ENCODE measurements around the gene FOXL2NB. TPM values are rescaled to one million over a fixed set of nuclear protein-coding genes. Genes with fewer than 3 reads are reported as not detected.

FOXL2NB gene
- total and polyA plus RNA-seq, 2 of the 13 experiments (the other 11 are each of a cell fraction or from before 2014, with no cell fraction given), result not detected

GRCh38 chr3:138915503-138916498, 31.2 kb upstream of the FOXL2NB start (continued):
- TF ChIP-seq NFYB (CRISPR knock-in tag; IDR thresholded peaks at IDR 0.05), result no peak
- TF ChIP-seq, protein P1, sequence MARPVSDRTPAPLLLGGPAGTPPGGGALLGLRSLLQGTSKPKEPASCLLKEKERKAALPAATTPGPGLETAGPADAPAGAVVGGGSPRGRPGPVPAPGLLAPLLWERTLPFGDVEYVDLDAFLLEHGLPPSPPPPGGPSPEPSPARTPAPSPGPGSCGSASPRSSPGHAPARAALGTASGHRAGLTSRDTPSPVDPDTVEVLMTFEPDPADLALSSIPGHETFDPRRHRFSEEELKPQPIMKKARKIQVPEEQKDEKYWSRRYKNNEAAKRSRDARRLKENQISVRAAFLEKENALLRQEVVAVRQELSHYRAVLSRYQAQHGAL (CRISPR knock-in tag; IDR thresholded peaks at IDR 0.05; ENCODE audit: not compliant biosample characterization), result no peak
- TF ChIP-seq ZNF264 (CRISPR knock-in tag; IDR thresholded peaks at IDR 0.05), result no peak
- no peak for TF ChIP-seq U2AF1 (optimal IDR thresholded peaks at IDR 0.05; ENCODE audit: low read depth, low read length)
- TF ChIP-seq SALL1 (CRISPR knock-in tag; IDR thresholded peaks at IDR 0.05), result peak; percentile 72
- no peak for TF ChIP-seq RARG (CRISPR knock-in tag; IDR thresholded peaks at IDR 0.05; ENCODE audit: low read depth)
- peak; percentile 76 for TF ChIP-seq HNRNPLL (IDR thresholded peaks at IDR 0.05; ENCODE audit: low read depth, low read length, poor library complexity, severe bottlenecking)
- TF ChIP-seq IKZF1 (IDR thresholded peaks at IDR 0.05), result no peak
- TF ChIP-seq FOSL2 (CRISPR knock-in tag; IDR thresholded peaks at IDR 0.05), result 0 out of 2 replicates have a peak, but pooled peaks have one; percentile 34
- TF ChIP-seq MTF2 (CRISPR knock-in tag; IDR thresholded peaks at IDR 0.05; ENCODE audit: borderline replicate concordance), result no peak
- TF ChIP-seq ZNF891 (CRISPR knock-in tag; IDR thresholded peaks at IDR 0.05), result peak; percentile 26; the same call in 1 of the 2 replicates
- TF ChIP-seq KIAA2018 (CRISPR knock-in tag; IDR thresholded peaks at IDR 0.05; ENCODE audit: borderline replicate concordance), result no peak

Data from HepG2 (cell line).